ENCODE results near the gene TJP3. TPM values are rescaled to one million over a fixed set of nuclear protein-coding genes. Genes with fewer than 3 reads are reported as not detected.
A peak's percentile ranks its signal among the peaks of the same experiment; 100 is the strongest.

TJP3 gene
- total RNA-seq = 100 to 1,000 TPM; 268 to 296 TPM

GRCh38 chr19:3708207-3708931, at the start of gene TJP3:
Gene TJP3 (plus strand): TSS chr19:3708384. CDS start chr19:3728433, 20,049 bp downstream.
- no peaks in the 10 kb centered on the region for H3K36me3 ChIP-seq
- peak; percentile 89 for DNase-seq
- intact Hi-C loops (cut with DNase I) = no loop called here
- peak within 1 kb of the TSS; percentile 44 for H3K4me3 ChIP-seq
- peak within 1 kb of the TSS; percentile 91 for H3K27ac ChIP-seq
- TF ChIP-seq CTCF (IDR thresholded peaks at IDR 0.05) = no peak
- H3K27me3 ChIP-seq = no peaks in the 10 kb centered on the region
- H3K9me3 ChIP-seq = no peaks in the 10 kb centered on the region
- H3K9ac ChIP-seq (ENCODE audit: low read depth in 2 of 2, low read length in 2 of 2) = peak within 1 kb of the TSS; percentile 93 to 99
- peaks cover 4% of the 10 kb centered on the region for H3K4me1 ChIP-seq

GRCh38 chr19:3658870-3659745, 49.1 kb upstream of the TJP3 start:
- no peak overlapping the region for H3K9ac ChIP-seq (ENCODE audit: low read depth in 2 of 2, low read length in 2 of 2)

GRCh38 chr19:3659746-3660112, 48.5 kb upstream of the TJP3 start:
- no peak for DNase-seq

More at GRCh38 chr19:3658870-3659745, 49.1 kb upstream of the TJP3 start:
- no peaks in the 10 kb centered on the region for H3K9me3 ChIP-seq
- H3K4me1 ChIP-seq = no peaks in the 10 kb centered on the region
- no peak for DNase-seq
- intact Hi-C loops (cut with DNase I) = no loop called here
- H3K27me3 ChIP-seq = no peaks in the 10 kb centered on the region
- H3K27ac ChIP-seq = no peak overlapping the region
- no peak overlapping the region for H3K4me3 ChIP-seq
- no peak for TF ChIP-seq CTCF (IDR thresholded peaks at IDR 0.05)
- no peaks in the 10 kb centered on the region for H3K36me3 ChIP-seq

DNA sequence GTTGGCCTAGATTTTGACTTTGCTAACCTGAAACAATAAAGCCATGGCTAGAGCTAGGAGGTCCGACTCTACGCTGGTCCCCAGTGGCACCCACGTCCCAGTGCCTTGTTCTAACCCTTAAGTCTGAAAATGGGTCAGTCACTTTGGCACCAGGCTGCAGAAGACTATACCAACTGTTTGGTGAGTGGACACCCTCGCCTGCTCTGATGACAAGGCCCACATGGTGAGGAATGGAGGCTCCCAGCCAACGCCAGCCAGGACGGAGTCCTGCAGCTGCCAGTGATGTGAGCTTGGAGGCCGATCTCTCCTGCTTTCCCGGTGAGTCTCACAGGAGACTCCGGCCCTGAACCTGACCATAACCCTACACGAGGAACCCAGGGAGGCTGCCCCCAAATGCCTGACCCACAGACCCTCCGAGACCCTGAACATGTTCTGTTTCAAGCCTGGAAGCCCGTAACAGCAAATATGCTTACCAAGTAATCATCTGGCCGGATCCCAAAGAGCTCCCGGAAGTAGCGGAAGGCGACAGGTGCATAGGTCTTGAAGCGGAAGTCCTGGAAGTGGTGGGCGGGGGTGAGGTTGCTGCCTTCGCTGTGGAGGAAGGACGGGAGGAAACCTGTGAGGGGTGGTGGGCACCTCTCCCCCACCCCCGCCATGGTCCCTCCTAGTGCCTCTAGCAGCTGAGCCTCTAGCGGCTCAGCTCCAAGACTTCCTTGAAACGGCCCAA, 47.5 kb upstream of the TJP3 start:
- Histone ChIP-seq H3K4me1 (no peaks in the 10 kb centered on the region), H3K36me3 (no peaks in the 10 kb centered on the region), H3K27ac (no peak overlapping the region), H3K27me3 (no peaks in the 10 kb centered on the region), H3K9ac (ENCODE audit: low read depth in 2 of 2, low read length in 2 of 2) (no peak overlapping the region), H3K9me3 (no peaks in the 10 kb centered on the region), H3K4me3 (no peak overlapping the region)
- intact Hi-C loops (cut with DNase I) = no loop called here
- no peak for DNase-seq
- no peak for TF ChIP-seq CTCF (IDR thresholded peaks at IDR 0.05)

More at GRCh38 chr19:3659746-3660112, 48.5 kb upstream of the TJP3 start:
- no peak overlapping the region for H3K4me3 ChIP-seq
- no peak for TF ChIP-seq CTCF (IDR thresholded peaks at IDR 0.05)
- no peaks in the 10 kb centered on the region for H3K4me1 ChIP-seq
- intact Hi-C loops (cut with DNase I) = no loop called here
- H3K27me3 ChIP-seq = no peaks in the 10 kb centered on the region
- H3K9me3 ChIP-seq = no peaks in the 10 kb centered on the region
- no peaks in the 10 kb centered on the region for H3K36me3 ChIP-seq
- H3K9ac ChIP-seq (ENCODE audit: low read depth in 2 of 2, low read length in 2 of 2) = no peak overlapping the region
- no peak overlapping the region for H3K27ac ChIP-seq

Measured in colonic mucosa (tissue), 4 donors.